Epithelial cell of umbilical artery (primary cell): ENCODE results near the gene SLITRK1. TPM values are rescaled to one million over a fixed set of nuclear protein-coding genes. Genes with fewer than 3 reads are reported as not detected.

Source experiments
- total RNA-seq: library from RNA; depleted of rRNA; stranded (reverse); fragments of >200 nt; gene quantifications from 2 replicates; pipeline ENCODE4 v1.2.3, GENCODE V29; 2014

Gene SLITRK1, protein sequence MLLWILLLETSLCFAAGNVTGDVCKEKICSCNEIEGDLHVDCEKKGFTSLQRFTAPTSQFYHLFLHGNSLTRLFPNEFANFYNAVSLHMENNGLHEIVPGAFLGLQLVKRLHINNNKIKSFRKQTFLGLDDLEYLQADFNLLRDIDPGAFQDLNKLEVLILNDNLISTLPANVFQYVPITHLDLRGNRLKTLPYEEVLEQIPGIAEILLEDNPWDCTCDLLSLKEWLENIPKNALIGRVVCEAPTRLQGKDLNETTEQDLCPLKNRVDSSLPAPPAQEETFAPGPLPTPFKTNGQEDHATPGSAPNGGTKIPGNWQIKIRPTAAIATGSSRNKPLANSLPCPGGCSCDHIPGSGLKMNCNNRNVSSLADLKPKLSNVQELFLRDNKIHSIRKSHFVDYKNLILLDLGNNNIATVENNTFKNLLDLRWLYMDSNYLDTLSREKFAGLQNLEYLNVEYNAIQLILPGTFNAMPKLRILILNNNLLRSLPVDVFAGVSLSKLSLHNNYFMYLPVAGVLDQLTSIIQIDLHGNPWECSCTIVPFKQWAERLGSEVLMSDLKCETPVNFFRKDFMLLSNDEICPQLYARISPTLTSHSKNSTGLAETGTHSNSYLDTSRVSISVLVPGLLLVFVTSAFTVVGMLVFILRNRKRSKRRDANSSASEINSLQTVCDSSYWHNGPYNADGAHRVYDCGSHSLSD
- not detected in 2 replicates for total RNA-seq

GRCh38 chr13:83881917-83882605 lies at the start of gene SLITRK1:
Gene SLITRK1 (minus strand): TSS chr13:83882474. CDS start chr13:83881507, 967 bp downstream.

